ENCODE measurements around the gene LRRC75B.
A peak's percentile ranks its signal among the peaks of the same experiment; 100 is the strongest.
"Not testable (repeated sequence)": the region's sequence is repeated elsewhere in the genome, so short reads cannot be mapped to it uniquely, and the experiment has no call there.

The LRRC75B gene

GRCh38 chr22:24608327-24608726, 15.5 kb upstream of the LRRC75B start:
- H3K9me3 ChIP-seq (ENCODE audit: control insufficient read depth, insufficient read depth, low read length); H3K4me1 ChIP-seq (ENCODE audit: insufficient read depth, low read length); H3K9ac ChIP-seq (ENCODE audit: low read depth, low read length): not testable (repeated sequence)

GRCh38 chr22:24607429-24607983, 14.6 kb upstream of the LRRC75B start:
- H3K9me3 ChIP-seq (ENCODE audit: control insufficient read depth, insufficient read depth, low read length); H3K9ac ChIP-seq (ENCODE audit: low read depth, low read length); H3K4me1 ChIP-seq (ENCODE audit: insufficient read depth, low read length); H3K36me3 ChIP-seq (ENCODE audit: insufficient read depth, low read length): not testable (repeated sequence)

More at GRCh38 chr22:24608327-24608726, 15.5 kb upstream of the LRRC75B start:
- H3K36me3 ChIP-seq (ENCODE audit: insufficient read depth, low read length): not testable (repeated sequence)

GRCh38 chr22:24606340-24606739, 13.5 kb upstream of the LRRC75B start:
- H3K9me3 ChIP-seq (ENCODE audit: control insufficient read depth, insufficient read depth, low read length); H3K9ac ChIP-seq (ENCODE audit: low read depth, low read length); H3K36me3 ChIP-seq (ENCODE audit: insufficient read depth, low read length); H3K4me1 ChIP-seq (ENCODE audit: insufficient read depth, low read length): not testable (repeated sequence)

- not testable (repeated sequence) for H3K36me3 ChIP-seq (ENCODE audit: insufficient read depth, low read length); H3K4me1 ChIP-seq (ENCODE audit: insufficient read depth, low read length); H3K9me3 ChIP-seq (ENCODE audit: control insufficient read depth, insufficient read depth, low read length)
- peak overlapping the region; percentile 24; the same call in 1 of the 2 replicates for H3K9ac ChIP-seq (ENCODE audit: low read depth, low read length)
These were observed 11.1 kb upstream of the LRRC75B start for GRCh38 chr22:24603770-24604629.

GRCh38 chr22:24602847-24603769, 10.2 kb upstream of the LRRC75B start, which contains the start of gene GGT1:
Gene GGT1, plus strand, starts transcription at chr22:24603193. Its CDS starts 7,889 bp downstream, at chr22:24611082.
- H3K9ac ChIP-seq (ENCODE audit: low read depth, low read length): peak within 1 kb of the TSS; percentile 33; the same call in 1 of the 2 replicates
- H3K36me3 ChIP-seq (ENCODE audit: insufficient read depth, low read length); H3K9me3 ChIP-seq (ENCODE audit: control insufficient read depth, insufficient read depth, low read length); H3K4me1 ChIP-seq (ENCODE audit: insufficient read depth, low read length): not testable (repeated sequence)

DNA sequence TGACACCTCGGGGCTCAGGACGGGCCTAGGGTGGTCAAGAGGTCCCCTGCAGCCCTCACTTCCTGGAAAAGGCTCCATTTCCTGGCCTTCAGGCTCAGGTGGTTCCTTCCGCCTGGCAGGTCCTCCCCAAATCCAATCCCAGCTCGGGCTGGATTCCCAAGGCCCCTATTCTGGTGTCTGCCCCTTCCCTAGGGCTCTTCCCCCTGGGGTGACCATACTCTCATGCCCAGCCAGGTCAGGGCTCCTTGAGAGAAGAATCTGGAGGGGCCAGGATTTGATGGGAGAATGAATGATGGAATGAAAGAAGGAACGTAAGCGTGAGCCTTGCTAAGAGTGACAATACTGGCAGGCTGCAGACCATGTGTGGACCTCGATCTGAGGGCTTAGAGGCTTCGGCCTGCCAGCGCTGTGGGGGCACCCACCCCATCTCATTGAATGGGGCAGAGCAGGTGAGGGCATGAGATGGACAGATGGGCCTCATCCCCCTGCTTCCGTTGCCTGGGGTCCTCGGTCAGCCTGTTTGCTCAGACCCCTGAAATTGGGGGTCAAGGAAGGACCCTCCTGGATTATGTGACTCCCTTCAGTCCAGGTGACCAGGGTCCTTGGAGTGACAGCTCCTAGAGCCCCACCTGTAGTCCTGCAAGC, 9.4 kb upstream of the LRRC75B start:
- not testable (repeated sequence) for H3K4me1 ChIP-seq (ENCODE audit: insufficient read depth, low read length); H3K36me3 ChIP-seq (ENCODE audit: insufficient read depth, low read length); H3K9me3 ChIP-seq (ENCODE audit: control insufficient read depth, insufficient read depth, low read length); H3K9ac ChIP-seq (ENCODE audit: low read depth, low read length)

GRCh38 chr22:24601217-24602104, 8.6 kb upstream of the LRRC75B start:
- Histone ChIP-seq H3K4me1 (ENCODE audit: insufficient read depth, low read length) (peaks cover 9% of the 10 kb centered on the region; the same call in 1 of the 2 replicates), H3K9ac (ENCODE audit: low read depth, low read length) (no peak overlapping the region), H3K36me3 (ENCODE audit: insufficient read depth, low read length) (no peaks in the 10 kb centered on the region), H3K9me3 (ENCODE audit: control insufficient read depth, insufficient read depth, low read length) (no peaks in the 10 kb centered on the region)

DNA sequence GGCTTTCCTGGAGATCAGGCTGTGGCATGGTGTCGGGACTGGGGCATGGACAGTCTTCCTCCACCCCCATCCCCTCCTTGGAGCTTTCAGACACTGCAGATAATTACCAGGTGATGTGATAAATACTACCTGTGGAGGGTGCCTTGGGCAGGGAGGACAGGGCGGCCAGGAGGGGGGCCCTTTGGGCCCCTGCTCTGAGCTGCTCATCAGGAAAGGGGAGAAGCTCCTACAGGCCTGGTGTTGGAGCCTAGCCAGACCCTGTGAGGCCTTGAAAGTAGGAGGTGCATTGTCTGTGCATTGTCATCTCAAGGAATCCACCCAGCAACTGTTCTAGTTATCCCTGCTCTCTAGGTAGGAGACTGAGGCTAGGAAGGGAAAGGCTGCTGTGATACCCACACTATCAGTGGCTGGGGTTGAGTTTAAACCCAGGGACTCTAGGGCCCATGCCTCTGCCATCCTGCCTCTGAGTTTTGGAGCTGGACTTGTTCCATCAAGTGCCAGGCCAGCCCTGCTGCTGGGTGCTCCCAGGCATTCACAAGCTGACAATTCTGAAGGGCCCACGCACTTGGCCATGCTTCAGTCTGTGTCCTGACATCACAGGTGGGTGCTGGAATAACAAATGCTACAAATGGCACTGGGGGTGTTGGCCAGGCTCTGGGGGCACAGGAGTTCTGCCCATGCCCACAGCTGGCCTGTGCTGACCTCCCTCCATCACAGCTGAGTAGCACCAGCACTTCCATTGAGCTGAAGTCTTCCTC, 7.3 kb upstream of the LRRC75B start:
- not testable (repeated sequence) for H3K9me3 ChIP-seq (ENCODE audit: control insufficient read depth, insufficient read depth, low read length); H3K36me3 ChIP-seq (ENCODE audit: insufficient read depth, low read length); H3K9ac ChIP-seq (ENCODE audit: low read depth, low read length)
- peaks cover 11% of the 10 kb centered on the region; the same call in 1 of the 2 replicates for H3K4me1 ChIP-seq (ENCODE audit: insufficient read depth, low read length)

DNA sequence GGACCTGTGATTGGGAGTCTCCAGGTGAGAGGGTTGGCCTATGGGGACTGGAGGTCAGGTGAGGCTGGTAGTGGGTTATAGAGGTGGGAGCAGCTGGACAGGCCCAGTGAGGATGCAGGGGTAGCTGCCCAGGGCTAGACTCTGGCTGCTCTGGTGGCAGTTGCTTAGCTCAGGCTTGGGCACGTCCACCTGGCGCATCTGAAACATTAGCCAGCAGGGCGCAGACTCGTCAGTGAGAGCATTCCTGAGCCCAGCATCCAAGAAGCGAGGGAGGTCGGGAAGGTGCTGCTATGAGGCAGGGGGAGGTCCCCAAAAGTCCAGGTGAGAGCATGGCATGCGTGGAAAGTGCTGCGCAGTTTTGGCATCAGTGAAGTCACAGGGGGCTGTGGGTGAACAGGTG, 6.6 kb upstream of the LRRC75B start:
- H3K9me3 ChIP-seq (ENCODE audit: control insufficient read depth, insufficient read depth, low read length): no peaks in the 10 kb centered on the region
- peaks cover 17% of the 10 kb centered on the region; the same call in 1 of the 2 replicates for H3K4me1 ChIP-seq (ENCODE audit: insufficient read depth, low read length)
- H3K36me3 ChIP-seq (ENCODE audit: insufficient read depth, low read length): no peaks in the 10 kb centered on the region
- H3K9ac ChIP-seq (ENCODE audit: low read depth, low read length): no peak overlapping the region

GRCh38 chr22:24597076-24597475, 4.2 kb upstream of the LRRC75B start:
- peaks cover 19% of the 10 kb centered on the region; the same call in 1 of the 2 replicates for H3K4me1 ChIP-seq (ENCODE audit: insufficient read depth, low read length)
- H3K36me3 ChIP-seq (ENCODE audit: insufficient read depth, low read length); H3K9ac ChIP-seq (ENCODE audit: low read depth, low read length); H3K9me3 ChIP-seq (ENCODE audit: control insufficient read depth, insufficient read depth, low read length): not testable (repeated sequence)

DNA sequence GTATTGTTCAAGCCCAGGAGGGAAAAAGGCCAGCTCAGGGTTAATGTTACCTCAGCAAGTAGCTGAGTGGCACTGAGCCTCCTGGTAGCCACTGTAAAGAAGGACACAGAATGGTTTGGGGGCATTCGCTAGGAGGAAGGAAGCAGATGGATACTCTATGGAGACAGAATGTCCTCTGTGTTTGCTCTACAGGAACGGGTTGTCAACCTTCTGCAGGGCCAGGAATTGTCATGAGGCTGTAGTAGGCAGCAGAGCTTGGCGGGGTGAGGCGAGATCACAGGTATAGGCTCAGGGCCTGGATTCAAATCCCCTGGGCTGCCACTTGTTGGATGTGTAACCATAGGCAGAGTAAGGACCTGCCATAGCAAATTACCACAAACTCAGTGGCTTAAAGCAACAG, 3.0 kb upstream of the LRRC75B start:
- Histone ChIP-seq H3K9me3 (ENCODE audit: control insufficient read depth, insufficient read depth, low read length) (no peaks in the 10 kb centered on the region), H3K4me1 (ENCODE audit: insufficient read depth, low read length) (peaks cover 19% of the 10 kb centered on the region; the same call in 1 of the 2 replicates), H3K9ac (ENCODE audit: low read depth, low read length) (no peak overlapping the region), H3K36me3 (ENCODE audit: insufficient read depth, low read length) (no peaks in the 10 kb centered on the region)

GRCh38 chr22:24595228-24595627, 2.4 kb upstream of the LRRC75B start:
- no peaks in the 10 kb centered on the region for H3K36me3 ChIP-seq (ENCODE audit: insufficient read depth, low read length)
- H3K9ac ChIP-seq (ENCODE audit: low read depth, low read length): no peak overlapping the region
- no peaks in the 10 kb centered on the region for H3K9me3 ChIP-seq (ENCODE audit: control insufficient read depth, insufficient read depth, low read length)
- H3K4me1 ChIP-seq (ENCODE audit: insufficient read depth, low read length): peaks cover 19% of the 10 kb centered on the region; the same call in 1 of the 2 replicates

Data from ES-I3 (cell line).